NCI-H69 (cell line): ENCODE data around the gene RAET1L.
"Not testable (repeated sequence)": the region's sequence is repeated elsewhere in the genome, so short reads cannot be mapped to it uniquely, and the experiment has no call there.

ENCODE experiments used
- DNase-seq: peaks from one replicate; lab custom pipeline; 2025; lab: John Stamatoyannopoulos, UW

The RAET1L gene

DNA sequence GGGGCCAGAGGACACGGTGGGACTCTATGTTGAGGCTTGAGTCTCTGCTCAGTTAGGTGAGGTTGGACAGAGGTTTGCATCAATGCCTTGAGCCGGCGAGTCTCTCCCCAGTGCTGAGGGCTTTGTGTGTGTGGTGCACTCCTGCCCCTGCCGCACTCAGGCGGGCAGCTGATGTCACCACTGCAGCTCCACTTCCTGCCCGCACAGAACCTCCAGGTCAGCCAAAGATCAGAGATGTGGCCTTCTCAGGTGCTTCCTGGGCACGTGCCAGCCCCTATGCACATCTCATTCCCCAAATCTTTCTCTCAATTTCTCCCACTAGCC, 33.9 kb downstream of the RAET1L start:
- peak; percentile 7 for DNase-seq

DNA sequence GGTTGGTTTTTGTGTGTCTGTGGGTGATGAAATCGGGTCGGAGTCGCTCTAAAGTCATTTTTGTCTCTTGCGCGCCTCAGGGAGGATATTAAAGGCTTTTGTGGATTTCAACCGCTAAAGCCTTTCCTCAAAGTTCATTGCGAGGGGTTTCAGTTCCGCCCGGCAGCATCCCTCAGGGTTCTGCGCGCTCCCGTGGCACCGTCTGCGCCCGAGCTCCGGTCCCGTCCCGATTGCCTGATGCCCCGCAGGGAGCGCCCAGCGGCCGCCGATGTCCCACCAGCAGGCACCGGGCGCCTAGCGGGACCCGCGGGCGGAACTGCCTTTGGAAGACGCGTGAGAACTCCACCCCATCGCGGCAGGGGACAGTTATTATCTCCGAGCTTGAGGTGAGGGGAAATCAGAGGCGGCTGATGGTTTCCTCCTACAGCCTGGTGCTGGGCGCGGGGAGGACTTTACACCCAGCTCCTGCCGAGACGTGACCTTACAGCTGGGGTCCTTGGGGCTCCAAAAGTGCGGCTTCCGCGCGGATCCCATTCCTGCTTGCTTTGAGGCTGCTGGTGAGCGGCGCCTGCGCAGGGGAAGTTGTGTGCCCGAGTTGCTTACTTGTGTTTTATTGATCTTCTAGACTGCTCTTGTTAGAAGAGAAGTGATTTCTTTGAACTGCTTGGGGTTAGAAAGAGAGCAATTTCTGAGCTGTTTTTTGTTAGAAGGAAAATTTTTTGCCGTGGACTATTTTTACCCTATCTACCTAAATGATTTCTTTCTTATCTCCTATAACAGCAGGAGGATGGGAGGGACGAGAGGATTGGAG, 34.5 kb downstream of the RAET1L start:
- peak; percentile 75 for DNase-seq

DNA sequence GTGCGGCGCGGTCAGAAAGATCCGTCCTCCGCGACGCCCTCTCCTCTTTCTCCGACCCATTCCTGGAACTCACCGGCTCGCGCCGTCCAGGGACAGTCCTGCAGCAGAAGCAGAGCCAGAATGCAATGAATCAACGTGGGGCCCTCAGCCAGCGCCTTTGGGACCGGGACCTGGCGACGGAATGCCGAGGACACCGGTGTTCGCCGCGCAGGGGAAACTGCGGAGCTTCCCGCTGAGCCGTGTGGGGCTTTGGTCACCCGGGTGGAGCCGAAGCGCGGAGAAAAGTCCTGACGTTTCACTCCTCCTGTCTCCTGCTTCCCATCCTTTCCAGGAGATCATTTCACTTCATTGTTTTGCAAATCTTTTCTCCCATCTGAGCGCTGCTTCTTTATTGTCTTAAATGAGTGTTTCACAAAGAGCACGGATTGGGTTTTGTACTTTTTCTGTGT, 35.1 kb downstream of the RAET1L start:
- peak; percentile 29 for DNase-seq

DNA sequence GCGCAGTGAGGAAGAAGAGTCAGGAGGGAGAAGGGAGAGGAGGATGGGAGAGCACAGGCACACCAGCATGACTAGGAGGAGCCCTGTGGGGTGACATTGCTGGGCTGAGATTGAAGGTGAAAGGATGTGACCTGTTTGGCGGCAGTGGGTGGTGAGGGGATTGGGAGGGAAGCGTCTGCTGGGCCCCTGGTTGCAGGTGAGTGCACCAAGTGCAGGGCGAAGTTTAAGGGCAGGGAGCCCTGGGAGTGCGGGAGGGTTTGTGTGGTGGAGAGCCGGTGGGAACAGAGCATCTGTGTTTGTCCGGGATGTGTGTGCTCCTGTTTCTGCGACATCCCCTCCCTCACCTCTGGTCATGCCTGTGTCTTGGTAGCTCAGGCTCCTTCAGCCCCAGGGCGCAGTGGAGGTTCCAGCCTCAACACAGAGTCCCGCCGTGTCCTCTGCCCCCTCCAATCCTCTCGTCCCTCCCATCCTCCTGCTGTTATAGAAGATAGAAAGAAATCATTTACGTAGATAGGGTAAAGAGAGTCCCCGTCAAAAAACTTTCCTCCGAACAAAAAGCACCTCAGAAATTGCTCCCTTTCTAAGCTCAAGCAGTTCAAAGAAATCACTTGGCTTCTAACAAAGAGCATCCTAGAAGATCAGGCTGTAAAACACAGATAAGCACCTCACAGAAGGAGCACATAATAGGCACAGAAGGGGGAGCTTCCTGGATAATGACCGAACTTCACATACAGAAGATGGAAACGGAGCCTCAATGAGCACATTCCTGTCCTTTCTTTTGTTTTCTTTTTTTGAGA, 36.6 kb downstream of the RAET1L start:
- DNase-seq, result no peak

DNA sequence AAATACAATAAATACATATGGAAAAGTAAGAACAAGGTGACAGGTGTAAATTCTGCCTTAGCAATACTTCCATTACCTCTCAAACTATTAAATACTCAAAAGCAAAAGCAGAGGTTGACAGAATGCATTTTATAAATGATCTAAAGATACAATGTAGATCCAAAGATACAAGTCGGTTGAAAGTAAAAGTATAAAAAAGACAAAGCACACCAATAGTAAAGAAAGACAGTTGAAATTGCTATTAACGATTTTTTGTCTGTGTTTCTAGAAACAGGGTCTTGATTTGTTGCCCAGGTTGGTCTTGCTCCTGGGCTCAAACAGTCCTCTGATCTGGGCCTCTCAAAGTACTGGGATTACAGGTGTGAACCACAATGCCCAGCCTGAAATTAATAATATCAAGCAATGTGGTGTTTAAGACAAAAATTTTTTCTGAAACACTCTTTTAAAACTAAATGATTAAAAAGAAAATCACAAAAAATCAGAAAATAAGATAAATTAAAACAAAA, 37.7 kb downstream of the RAET1L start:
- DNase-seq, result no peak

DNA sequence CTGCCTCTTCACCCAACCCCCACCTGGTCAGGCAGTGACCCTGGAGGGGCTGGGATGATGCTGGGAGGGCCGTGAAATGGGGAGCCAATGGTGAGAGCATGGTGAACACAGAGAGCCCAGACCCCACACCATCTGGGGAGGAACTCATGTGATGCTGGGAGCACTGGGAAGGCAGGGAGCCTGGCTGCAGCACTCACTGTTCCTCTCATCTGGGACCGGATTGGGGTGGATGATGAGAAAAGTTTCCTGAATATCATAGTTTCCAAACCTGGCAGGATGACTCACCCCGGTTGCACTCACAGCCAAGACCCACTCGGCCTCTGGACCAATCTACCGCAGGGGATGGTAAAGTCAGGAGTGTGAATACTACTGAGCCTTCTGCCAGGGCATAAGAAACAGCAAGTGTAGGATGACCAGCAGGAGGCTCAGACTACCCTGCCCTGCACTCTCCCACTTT, 39.8 kb downstream of the RAET1L start:
- DNase-seq, result no peak

DNA sequence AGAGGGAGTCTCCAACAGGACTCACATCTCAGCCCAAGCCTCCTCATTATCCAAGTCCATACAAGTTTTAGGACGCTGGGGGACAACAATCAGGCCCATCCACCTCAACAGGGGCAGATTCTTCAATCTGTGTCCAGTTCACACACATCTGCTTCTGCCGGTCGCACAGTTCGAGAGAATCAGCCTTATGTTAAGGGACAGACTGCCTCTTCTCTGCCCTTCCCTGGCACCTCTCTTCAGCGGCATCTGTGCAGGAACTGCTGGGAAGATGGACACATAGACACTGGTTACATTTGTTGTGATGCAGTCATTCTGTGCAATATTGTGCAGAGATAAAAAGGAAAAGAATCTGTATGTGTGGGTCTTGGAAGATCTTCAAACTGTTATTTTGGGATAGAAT, 40.6 kb downstream of the RAET1L start:
- no peak for DNase-seq

DNA sequence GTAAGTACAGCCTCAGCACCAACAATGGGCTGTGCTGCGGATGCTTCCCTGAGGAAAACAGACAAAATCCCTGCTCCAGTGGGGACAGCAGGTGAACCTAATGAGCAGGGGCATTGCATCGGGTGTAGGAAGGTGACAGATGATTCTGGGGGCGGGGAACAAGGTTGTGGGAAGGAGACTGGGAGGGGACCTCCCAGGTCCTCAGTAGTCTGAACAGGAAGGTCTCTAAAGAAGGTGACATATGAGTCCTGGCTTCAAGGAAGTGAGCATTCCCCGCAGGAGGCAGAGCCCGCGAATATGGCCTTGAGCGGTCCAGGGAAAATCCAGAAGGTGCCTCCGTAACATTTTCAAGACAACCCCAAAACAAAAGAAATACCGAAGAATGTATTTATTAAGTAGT, 42.2 kb downstream of the RAET1L start:
- no peak for DNase-seq

DNA sequence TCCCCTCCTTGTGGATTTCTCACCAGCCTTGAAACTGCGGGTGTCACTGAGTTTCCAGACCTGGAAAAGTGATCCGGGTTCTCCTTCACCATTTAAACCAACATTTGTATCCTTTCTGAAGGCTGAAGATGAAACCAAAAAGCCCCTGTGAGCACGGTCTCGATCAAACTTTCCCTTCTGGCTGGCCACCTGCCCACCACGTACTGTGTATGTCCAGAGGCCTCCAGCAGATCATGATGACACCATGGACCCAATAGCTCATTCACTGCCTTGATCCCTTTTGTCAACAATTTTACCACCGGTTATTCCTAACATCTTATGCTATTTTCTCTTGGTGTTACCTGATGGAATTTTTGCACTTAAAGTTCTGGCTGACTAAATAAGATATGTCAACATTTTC, 46.0 kb downstream of the RAET1L start:
- DNase-seq, result no peak

DNA sequence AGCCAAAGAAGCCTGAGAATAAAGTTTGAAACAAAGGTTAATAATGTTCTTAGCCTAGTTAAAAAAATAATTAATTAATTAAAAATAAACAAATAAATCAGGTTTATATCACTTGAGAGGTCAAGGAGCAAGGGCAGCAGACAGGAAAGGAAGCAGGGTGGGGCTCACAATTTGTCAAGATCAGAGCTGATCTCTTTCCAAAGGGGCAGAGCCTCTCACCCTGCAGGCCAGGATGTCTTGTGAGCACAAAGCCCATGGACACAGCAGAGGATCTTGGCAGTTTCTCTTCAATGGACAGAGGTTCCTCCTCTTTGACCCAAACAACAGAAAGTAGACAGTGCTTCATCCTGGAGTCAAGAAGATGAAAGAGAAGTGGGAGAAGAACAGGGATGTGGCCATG, 46.7 kb downstream of the RAET1L start:
- no peak for DNase-seq

DNA sequence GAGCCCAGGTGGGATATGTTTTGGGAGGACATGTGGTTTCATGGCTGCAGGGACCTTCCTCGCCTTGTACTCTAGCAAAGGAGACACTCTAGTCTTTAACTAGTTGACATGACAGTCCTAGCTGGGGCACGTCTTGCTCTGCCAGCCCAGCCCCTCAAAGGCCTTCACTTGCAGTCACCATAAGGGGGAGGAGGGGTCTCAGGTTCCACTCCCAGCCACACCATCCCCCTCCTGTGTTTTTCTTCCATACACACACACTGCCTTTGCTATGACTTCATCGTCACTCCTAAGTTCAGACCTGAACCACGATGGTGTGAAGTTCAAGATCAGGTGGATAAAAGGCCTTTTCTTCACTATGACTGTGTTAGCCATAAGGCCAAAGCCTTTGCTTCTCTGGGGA, 48.1 kb downstream of the RAET1L start:
- no peak for DNase-seq

DNA sequence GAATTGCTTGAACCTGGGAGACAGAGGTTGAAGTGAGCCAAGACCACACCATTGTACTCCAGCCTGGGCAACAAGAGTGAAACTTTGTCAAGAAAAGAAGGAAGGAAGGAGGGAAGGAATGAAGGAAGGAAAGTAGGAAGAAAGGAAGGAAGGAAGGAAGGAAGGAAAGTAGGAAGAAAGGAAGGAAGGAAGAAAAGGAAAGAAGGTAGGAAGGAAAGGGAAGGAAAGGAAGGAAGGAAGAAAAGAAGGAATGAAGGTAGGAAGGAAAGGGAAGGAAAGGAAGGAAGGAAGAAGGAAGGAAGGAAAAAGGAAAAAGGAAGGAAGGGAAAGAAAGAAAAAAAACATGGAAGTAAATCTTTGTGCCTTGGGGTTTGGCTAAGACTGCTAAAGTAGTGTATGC, 49.9 kb downstream of the RAET1L start:
- DNase-seq, result no peak

DNA sequence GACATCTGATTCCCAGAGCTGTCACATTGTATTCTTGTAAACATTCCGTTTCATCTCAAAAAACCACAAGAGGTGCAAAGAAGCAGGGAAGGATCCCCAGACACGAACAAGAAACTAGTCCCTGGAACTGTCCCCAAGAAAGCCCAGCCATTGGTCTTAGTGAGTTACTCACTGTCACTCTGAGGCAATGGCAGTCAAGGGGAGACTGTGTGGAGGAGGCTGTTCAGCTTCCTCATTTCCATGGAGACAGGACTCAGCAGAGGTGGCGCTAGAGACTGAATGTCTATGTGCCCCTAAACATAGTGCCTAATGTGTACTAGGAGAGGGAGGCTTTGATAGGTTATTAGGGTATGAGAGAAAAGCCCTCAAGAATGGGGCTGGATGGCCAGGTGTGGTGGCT, 50.5 kb downstream of the RAET1L start:
- DNase-seq, result no peak

DNA sequence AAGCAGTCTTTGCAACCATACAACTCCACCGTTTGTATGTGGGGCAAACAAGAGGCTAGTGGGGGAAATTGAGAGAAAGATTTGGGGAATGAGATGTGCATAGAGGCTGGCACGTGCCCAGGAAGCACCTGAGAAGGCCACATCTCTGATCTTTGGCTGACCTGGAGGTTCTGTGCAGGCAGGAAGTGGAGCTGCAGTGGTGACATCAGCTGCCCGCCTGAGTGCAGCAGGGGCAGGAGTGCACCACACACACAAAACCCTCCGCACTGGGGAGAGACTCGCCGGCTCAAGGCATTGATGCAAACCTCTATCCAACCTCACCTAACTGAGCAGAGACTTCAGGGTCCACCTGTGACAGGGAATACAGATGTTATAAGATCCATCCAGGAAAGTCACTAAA, 50.9 kb downstream of the RAET1L start:
- DNase-seq, result not testable (repeated sequence)

DNA sequence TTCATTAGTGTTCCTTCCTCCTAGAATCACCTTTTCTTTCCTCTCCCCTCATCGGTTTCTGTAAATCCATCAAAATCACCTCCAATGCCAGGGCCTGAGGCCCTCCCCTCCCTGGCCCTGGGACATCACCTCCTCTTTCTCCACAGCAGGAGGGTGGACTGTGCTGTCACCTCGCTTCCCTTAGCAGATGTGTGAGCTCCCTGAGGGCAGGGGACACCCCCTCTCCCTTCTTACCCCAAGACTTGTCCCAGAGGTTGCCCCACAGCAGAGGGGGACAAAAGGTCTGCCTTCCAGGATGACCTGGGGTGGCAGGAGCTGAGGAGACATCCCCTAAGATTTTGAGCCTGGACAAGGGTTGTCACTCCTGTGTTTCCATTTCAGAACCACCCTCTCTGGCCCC, 55.7 kb downstream of the RAET1L start:
- DNase-seq, result no peak

DNA sequence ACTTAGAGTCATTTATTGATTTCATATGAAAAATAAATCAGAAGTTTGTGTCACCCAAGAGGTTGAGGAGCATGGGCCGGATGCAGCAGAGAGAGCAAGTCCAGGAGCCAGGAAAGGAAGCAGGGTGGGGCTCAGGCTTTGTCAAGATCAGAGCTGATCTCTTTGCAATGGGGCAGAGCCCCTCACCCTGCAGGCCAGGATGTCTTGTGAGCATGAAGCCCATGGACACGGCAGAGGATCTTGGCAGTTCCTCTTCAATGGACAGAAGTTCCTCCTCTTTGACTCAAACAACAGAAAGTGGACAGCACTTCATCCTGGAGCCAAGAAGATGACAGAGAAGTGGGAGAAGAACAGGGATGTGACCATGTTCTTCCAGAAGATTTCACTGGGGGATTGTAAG, 56.4 kb downstream of the RAET1L start:
- DNase-seq, result not testable (repeated sequence)
